Mononuclear cell (primary cell): Measurements from ENCODE around the gene GNPTG. TPM values are rescaled to one million over a fixed set of nuclear protein-coding genes. Genes with fewer than 3 reads are reported as not detected.
"Not testable (repeated sequence)": the region's sequence is repeated elsewhere in the genome, so short reads cannot be mapped to it uniquely, and the experiment has no call there.

Experiments used
- H3K27me3 ChIP-seq: 2 replicates; pipeline ENCODE4 v1.6.0; 2011; ENCODE audit warnings: low read length, control low read depth; ENCODE audit not compliant: insufficient read depth
- H3K4me1 ChIP-seq: 2 replicates; pipeline ENCODE4 v1.5.1; 2011; ENCODE audit warnings: mild to moderate bottlenecking, low read length, control low read depth; ENCODE audit not compliant: insufficient read depth
- H3K4me3 ChIP-seq: 2 replicates; pipeline ENCODE4 v1.5.1; 2011; ENCODE audit warnings: mild to moderate bottlenecking, low read length, moderate library complexity
- H3K9me3 ChIP-seq: 2 replicates; pipeline ENCODE4 v1.5.1; 2011; ENCODE audit warnings: low read depth, mild to moderate bottlenecking, control low read depth, low read length
- total RNA-seq: library from RNA; depleted of rRNA; stranded (reverse); fragments of >200 nt; gene quantifications from one replicate; pipeline ENCODE4 v1.2.3, GENCODE V29; 2012

Gene GNPTG
- total RNA-seq, 1 donor: 29.8 TPM

DNA sequence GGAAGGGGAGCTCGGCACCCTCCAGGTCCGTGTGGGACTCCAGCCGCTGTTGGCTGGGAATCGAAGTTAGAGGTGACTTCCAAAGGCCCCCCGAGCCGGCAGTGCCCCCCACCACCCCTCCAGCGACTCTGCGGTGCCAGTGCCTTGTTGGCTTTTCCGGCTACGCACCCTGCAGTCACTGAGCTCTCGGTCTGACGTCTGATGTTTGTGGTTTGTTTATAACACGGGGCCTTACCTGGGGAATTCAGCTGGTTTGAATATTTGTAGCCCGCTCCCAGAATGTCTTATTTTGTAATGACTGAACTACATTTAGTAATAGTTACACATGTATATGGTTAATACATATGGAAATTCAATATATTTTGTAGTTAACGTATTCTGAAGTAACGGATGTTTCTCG is 25.3 kb upstream of the GNPTG start:
- Histone ChIP-seq H3K4me3 (no peak overlapping the region), H3K4me1 (peaks cover 5% of the 10 kb centered on the region), H3K27me3 (no peaks in the 10 kb centered on the region), H3K9me3 (no peaks in the 10 kb centered on the region)

DNA sequence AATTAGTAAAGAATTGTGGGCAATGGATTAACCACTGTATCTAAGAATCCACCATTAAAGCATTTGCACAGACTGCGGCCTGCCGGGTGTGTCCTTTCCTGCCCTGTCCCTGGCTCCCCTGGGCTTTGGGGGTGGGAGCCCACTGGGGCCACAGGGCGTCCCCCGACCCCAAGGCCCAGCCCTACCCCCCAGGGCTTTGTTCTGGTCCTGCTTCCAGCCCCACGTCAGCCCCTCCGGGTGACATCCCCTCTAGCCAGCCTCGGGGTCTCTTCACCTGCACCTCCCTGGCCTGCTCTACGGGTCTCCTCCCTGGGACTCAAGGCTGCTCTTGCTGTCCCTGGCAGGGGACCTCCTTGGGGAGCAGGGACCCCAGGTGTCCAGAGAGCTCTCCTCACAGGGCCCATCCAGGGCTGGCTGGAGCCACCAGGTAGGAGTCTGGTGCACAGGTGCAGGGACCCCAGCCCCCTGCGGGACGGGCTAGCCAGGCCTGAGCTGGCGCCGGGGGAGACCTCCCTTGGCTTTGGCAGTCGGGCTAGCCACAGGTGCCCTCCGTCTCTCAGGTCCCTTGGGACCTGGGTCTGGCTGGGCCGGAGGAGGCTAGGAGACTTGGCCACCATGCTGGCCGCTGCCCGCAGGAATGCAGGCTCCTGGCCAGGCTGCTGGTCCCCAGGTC is 24.6 kb upstream of the GNPTG start:
- H3K4me3 ChIP-seq: no peak overlapping the region
- peaks cover 12% of the 10 kb centered on the region for H3K4me1 ChIP-seq
- peaks cover 7% of the 10 kb centered on the region for H3K27me3 ChIP-seq
- no peaks in the 10 kb centered on the region for H3K9me3 ChIP-seq

DNA sequence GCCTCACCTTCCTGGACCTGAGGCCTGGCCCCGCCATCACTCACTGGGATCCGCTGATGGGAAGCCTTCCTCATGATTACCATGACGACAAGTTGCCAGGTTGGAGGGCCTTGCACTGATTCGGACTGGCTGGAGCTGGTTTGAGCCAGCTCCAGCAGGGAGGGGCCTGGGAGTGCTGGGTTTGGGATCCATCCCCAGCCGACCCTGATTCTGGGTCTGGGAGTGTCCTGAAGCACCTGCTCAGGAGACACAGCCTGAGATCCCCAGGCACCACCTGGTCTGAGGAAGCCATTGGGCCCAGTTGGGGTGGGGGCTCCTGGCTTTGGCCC is 24.1 kb upstream of the GNPTG start:
- peaks cover 12% of the 10 kb centered on the region for H3K27me3 ChIP-seq
- H3K9me3 ChIP-seq: no peaks in the 10 kb centered on the region
- H3K4me1 ChIP-seq: peaks cover 17% of the 10 kb centered on the region
- H3K4me3 ChIP-seq: no peak overlapping the region

DNA sequence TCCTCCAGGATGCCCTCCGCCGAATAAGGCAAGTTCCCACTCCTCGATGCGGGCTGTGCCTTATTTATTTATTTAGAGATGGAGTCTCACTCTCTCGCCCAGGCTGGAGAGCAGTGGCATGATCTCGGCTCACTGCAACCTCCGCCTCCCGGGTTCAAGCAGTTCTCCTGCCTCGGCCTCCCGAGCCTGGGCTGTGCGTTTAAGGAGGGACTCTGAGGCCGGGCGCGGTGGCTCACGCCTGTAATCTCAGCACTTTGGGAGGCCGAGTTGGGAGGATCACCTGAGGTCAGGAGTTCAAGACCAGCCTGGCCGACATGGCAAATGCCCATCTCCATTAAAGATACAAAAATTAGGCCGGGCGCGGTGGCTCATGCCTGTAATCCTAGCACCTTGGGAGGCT is 23.6 kb upstream of the GNPTG start:
- H3K4me1 ChIP-seq: peaks cover 23% of the 10 kb centered on the region

DNA sequence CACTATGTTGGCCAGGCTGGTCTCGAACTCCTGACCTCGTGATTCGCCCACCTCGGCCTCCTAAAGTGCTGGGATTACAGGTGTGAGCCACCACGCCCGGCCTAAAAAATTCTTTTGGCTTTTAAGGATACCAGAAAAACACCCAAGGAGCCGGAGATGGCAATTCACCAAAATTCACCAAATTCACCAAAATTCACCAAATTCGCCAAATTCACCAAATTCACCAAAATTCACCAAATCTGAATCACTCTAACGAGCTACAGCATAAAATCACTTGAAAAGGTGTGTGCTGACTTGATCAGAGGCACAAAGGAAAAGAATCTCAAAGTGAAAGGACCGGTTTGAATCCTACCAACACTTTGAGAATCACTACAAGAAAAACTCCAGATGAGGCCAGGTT is 22.8 kb upstream of the GNPTG start:
- peaks cover 19% of the 10 kb centered on the region for H3K27me3 ChIP-seq
- H3K4me1 ChIP-seq: peaks cover 28% of the 10 kb centered on the region
- not testable (repeated sequence) for H3K9me3 ChIP-seq, H3K4me3 ChIP-seq

More for the DNA sequence above, 23.6 kb upstream of the GNPTG start:
- H3K9me3 ChIP-seq, H3K4me3 ChIP-seq: not testable (repeated sequence)
- H3K27me3 ChIP-seq: peaks cover 16% of the 10 kb centered on the region

DNA sequence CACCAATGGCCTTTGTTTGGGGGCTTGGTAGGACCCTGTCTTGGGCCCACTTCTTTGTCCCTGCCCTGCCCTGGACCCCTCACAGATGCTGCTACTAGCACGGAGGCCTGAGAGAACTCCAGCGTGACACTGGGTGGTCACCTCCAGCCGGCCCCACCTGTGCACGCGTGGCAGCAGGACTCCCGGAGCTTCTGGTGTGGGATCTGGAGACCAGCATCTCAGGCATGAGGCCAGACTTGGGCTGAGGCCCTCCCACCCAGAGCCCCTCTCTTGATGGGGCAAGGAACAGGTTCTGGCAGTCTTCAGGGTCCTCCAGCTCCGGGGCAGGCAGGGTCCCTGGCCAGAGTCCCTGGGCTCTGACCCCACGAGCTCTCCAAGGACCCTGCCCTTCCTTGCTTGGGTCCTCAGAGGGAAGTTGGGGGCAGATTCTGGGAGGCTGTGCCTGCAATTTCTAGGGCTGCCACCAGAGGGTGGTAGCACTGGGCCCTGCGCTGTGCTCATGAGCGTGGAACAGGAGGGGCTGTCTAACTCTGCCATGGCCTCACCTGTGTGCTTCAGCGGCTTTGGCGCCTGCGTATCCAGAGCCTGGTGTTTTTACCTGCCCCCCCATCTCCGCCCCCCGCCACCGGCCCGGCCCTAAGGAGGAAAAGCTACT is 21.3 kb upstream of the GNPTG start:
- no peaks in the 10 kb centered on the region for H3K9me3 ChIP-seq
- peaks cover 30% of the 10 kb centered on the region for H3K27me3 ChIP-seq
- H3K4me3 ChIP-seq: no peak overlapping the region
- peaks cover 39% of the 10 kb centered on the region for H3K4me1 ChIP-seq

DNA sequence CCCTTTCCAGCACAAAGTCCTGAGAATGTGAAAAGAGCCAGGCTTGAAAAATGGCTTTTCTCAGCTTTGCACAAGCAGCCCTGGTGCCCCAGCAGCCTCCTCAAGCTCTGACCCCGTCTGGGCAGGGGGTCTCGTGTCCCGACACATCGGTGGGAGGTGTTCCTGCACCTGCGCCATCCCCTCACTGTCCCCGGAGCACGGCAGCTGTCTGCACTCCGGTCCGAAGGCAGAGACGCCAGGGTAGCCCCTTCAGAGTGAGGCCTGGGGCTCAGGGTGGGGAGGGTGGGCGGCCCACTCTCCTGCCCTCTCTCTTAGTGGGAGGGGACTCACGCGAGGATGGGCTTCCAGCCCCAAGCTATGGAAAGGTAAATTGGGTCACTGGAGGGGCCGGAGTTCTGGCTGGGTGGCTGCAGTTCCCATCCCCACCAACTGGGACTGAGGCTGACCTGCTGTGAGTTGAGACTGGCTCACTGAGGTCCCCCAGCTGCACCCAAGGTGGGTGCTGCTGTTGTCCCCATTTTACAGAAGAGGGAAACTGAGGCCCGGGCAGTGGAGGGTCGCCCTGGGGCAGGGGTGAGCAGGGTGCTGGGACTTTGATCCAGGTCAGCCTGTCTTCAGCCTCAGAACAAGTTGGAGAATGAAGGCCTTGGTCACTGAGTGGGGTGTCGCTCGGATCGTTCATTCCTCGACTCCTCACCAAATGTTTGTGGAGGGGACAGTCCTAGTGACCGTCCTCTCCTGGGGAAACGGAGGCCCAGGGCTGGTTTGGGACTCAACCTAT is 20.6 kb upstream of the GNPTG start:
- H3K4me3 ChIP-seq: no peak overlapping the region
- peaks cover 30% of the 10 kb centered on the region for H3K27me3 ChIP-seq
- no peaks in the 10 kb centered on the region for H3K9me3 ChIP-seq
- H3K4me1 ChIP-seq: peaks cover 39% of the 10 kb centered on the region

DNA sequence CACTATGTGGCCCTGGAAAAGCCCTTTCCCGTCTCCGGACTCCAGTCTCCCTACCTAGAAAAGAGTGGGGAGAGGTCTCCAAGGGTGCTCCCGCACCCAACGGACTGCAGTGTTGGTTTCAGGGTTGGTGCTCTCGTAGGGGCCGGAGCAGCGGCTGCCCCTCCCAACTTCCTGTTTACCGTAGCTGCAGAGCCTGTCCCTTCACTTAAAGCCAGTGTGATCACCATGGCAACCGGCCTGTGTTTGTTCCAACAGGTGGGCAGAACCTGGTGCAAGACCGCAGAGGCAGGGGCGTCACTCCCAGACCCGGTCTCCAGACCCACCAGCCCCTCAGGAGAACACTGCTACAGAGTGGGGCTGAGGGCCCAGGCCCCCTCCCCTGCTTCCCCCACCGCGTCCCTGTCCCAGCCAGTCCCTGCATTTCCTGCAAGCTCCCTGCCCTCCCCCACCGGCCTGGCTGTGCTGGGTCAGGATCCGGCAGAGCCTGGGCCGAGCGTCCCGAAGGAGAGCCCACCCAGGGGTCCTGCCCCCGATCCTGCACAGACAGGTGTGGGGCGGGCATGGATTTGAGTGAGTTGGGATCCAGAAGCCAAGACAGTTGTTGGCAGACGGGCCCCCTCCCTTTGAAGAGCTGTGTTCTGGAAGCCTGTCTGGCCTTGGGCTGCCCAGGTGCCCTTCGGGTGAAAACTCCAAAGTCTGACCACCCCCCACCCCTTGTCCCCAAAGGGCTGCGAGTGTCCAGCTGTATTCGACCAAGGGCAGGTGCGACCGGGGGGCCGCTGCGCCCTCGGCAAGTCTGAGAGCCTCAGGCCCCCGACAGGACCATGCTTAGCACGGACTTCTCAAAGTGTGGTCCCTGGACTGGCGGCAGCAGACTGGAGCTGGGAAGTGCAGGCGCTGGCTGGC is 19.8 kb upstream of the GNPTG start:
- no peak overlapping the region for H3K4me3 ChIP-seq
- peaks cover 39% of the 10 kb centered on the region for H3K4me1 ChIP-seq
- H3K27me3 ChIP-seq: peaks cover 30% of the 10 kb centered on the region
- H3K9me3 ChIP-seq: no peaks in the 10 kb centered on the region

DNA sequence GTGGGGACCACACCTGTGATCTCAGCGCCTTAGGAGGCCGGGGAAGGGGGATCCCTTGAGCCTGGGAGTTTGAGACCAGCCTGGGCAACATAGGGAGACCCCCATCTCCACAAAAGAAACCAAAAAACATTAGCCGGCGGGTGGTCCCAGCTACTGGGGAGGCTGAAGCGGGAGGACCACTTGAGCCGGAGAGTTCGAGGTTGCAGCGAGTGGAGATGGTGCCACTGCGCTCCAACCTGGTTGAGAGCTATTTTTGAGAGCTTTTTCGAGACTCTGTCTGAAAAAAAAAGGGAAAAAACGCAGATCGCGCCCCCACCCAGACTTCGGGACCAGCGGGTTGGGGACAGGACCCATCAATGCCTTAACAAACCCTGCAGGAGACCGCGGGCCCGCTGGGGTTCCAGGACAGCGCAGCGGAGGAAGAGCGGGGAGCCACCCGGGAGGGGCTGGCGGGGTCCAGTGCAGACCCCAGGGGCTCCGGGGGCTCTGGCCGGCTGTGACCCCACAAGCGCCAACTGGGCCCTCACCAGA is 19.0 kb upstream of the GNPTG start:
- Histone ChIP-seq H3K4me1 (peaks cover 39% of the 10 kb centered on the region), H3K4me3 (peak overlapping the region; percentile 13), H3K27me3 (peaks cover 30% of the 10 kb centered on the region), H3K9me3 (no peaks in the 10 kb centered on the region)

DNA sequence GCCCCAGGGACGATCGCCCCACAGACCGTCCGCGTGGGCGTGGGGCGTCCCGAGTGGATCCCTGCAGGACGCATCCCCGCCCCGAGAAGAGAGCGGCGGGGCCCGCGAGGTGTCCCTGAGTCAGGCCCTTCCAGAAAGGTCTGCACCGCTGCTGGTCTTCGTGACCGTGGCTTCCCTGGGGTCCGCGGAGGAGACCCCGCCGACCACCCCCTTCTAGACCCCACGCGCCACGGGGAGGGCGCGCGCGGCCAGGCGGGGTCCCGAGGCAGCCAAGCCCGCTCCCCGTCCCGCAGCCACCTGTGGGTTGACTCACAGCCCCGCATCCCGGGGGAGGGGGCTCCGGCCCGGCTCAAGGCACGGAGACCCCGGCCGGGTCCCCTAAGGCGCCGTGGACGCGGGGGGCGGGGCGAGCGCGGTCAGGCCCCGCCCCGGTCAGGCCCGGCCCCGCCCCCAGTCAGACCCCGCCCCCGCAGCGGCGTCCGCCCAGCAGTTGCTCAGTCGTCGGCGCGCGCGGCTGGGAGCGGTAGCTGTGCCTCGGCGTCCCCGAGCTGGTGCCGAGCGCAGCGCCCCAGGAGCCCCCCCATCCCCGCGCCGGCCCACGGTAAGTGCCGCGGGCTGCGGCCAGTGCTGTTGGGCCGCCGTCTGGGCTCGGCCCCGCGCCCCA is 18.4 kb upstream of the GNPTG start, which contains the start of gene BAIAP3:
BAIAP3 (plus strand) TSS at position 497 of the 664 bp plus-strand sequence. CDS start 4,905 bp downstream, outside the sequence.
- H3K4me1 ChIP-seq: peaks cover 39% of the 10 kb centered on the region
- no peaks in the 10 kb centered on the region for H3K9me3 ChIP-seq
- peak within 1 kb of the TSS; percentile 13 for H3K4me3 ChIP-seq
- peaks cover 30% of the 10 kb centered on the region for H3K27me3 ChIP-seq

DNA sequence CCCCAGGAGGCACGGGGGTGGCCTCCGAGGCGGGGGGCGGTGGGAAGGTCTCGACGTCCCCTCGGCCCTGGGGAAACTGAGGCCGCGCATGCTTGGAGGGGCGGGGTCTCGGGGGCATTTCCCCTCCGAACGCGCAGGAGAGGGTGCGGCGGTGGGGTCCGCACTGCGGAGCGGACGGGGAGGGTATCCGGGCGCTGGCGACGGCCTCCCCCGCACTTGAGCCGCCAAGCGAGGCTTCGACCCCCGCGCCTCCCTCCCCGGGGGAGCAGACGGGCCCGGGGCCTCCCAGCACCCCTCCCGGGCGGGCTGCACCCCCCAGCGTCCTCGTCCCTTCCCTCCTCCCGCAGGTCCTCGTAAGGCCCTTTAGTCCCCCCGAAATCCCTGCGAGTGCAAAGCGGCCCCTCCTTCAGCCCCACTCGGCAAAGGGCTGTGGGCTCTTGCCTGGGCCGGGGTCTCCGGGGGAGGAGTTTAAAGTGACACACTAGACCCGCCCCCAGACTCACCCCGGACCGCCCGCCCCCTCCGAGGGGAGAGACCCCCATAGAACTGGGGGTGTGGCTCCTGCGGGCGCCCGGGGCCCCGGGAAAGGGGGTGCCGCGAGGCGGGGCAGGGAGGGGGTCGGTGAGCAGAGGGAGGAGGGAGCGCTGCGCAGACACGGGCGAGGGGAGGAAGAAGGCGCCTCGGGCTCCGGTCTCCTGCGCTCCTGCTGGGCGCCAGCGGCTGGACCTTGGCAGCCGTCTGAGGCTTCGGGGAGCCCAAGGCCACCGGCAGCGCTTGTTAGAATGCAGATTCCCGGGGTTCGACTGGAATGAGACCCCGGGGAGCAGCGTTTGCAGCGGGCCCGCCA is 17.7 kb upstream of the GNPTG start:
- Histone ChIP-seq H3K27me3 (peaks cover 30% of the 10 kb centered on the region), H3K4me3 (peak overlapping the region; percentile 12), H3K9me3 (no peaks in the 10 kb centered on the region), H3K4me1 (peaks cover 39% of the 10 kb centered on the region)

DNA sequence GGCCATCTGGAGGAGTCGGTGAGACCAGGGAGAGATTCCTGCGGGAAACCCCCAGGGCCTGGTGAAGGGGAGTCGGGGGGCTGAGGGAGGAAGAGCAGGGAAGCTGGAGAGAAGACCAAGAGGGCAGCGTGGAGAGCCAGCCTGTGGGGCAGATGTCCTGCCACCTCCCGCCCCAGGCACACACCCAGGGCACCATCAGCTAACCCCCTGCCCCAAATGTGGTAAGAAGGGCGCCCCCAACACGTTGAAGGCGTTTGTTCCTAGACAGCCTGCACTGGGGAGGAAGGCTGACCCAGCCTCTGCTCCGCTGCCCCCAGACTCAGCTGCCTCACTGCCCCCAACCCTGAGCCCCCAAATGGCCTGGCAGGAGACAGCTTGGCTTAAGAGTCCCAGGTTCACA is 17.0 kb upstream of the GNPTG start:
- Histone ChIP-seq H3K9me3 (no peaks in the 10 kb centered on the region), H3K27me3 (peaks cover 30% of the 10 kb centered on the region), H3K4me1 (peaks cover 39% of the 10 kb centered on the region), H3K4me3 (no peak overlapping the region)

DNA sequence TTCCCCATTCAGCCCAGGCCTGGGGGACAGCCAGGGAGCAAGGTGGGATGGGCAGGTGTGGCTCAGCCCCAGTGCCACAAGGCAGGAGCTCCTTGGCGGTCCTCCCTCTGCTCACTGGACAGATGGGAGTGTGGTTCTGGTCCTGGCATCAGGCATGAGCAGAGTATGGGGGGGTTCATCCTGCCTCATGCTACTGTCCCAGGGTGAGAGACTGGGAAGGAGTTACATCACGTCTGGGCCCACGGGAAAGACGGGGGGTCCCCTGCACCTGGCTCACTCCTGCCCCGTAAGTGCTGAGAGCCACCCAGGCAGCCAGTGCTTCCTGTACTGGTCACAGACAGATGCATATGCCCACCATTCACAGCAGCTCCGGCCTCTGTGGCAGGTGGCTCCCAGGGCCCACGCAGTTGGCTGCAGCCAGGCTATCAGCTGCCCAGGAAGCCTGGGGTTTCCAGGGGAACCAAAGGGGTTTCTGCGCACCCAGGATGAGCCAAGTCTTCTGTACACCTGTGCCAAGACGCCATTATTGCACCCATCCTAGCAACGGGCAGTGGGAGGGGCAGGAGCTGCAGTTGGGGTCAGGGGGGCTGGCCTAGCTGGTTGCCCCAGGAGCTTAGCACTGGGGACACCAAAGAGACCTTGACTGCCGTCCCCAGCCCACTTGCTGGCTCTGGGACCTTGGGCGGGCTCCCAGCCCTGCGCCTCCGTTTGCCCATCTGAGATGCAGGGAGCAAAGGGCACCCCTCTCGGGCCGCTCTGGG is 16.3 kb upstream of the GNPTG start:
- Histone ChIP-seq H3K4me3 (no peak overlapping the region), H3K9me3 (no peaks in the 10 kb centered on the region), H3K4me1 (peaks cover 39% of the 10 kb centered on the region), H3K27me3 (peaks cover 30% of the 10 kb centered on the region)
